Superior temporal gyrus (tissue), 1 donor: Measurements from ENCODE around the gene COPG1.

ENCODE experiments used
- DNase-seq: peaks from one replicate; pipeline ENCODE4 v3.0.0-alpha.2; 2016; ENCODE audit errors: extremely low spot score

The COPG1 gene

DNA sequence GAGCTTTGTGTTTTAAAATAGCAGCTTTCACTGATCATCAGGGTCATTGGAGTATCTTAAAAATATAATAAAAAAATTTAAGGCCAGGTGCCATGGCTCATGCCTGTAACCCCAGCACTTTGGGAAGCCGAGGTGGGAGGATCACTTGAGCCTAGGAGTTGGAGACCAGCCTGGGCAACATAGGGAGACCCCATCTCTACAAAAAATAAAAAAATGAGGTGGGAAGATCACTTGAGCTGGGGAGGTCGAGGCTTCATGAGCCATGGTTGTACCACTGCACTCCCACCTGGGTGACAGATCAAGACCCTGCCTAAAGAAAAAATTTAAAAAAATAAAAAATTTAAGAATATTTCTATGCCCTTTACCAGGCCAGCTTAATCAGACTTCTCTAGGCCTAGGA is 30.8 kb downstream of the COPG1 start:
- no peak for DNase-seq

DNA sequence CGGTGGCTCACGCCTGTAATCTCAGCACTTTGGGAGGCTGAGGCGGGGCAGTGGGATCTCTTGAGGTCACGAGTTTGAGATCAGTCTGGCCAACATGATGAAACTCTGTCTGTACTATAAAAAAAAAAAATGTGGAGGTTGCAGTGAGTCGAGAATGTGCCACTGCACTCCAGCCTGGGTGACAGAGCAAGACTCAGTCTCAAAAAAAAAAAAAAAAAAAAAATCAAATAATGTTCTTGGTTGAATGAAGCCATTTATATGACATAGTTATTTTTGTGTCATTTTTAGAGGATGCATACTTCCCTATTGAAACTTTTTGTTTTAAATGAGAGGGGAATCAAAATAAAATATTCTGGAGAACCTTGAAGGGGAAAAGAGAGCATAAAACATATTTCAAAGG is 32.3 kb downstream of the COPG1 start:
- DNase-seq: no peak

DNA sequence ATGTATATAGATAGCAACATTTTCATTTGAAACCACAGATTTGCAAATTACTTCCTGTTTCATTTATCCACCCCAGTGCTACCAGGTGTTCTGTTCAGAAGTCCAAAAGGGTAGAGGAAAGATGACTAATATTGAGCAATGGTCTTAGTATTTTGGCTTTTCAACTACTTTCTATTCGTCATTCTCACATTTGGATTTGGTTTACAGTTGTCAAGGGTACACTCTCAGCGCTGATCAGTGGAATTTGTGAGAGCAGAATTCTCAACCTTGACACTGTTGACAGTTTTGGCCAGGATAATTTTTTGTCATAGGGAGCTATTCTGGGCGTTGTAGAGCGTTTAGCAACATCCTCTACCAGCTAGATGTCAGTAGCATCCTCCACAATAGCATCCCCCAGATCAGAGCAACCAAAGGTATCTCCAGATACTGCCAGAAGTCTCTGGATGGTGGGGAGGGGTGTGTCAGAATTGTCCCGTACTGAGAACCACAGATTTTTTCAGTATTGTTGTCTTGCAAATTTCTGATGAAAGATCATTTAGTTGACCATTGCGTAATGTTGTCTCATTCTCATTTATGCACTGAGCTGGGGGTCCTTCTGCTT is 33.4 kb downstream of the COPG1 start:
- no peak for DNase-seq

DNA sequence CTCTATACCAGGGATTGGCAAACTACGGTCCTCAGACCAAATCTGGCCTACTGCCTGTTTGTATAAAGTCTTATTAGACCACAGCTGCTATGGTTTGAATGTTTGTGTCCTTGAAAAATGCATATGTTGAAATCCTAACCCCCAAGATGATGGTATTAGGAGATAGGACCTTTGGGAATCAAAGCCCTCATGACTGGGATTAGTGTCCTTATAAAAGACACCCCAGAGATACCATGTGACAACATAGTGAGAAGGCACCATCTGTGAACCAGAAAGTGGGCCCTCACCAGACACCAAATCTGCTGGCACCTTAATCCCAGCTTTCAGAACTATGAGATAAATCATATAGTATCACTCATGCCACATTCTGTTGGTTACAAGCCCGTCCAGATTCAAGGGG is 36.7 kb downstream of the COPG1 start:
- no peak for DNase-seq

DNA sequence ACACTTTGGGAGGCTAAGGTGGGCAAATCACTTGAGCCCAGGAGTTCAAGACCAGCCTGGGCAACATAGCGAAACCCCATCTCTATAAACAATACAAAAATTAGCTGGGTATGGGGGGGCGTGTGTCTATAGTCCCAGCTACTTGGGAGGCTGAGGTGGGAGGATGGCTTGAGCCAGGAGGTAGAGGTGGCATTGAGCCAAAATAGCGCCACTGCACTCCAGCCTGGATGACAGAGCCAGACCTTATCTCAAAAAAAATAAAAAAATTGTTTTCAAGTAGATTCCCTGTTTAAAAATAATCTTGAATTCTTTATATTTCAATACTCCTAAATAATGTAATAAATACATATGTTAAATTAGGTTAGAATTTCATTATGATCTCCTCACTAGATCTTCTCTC is 39.0 kb downstream of the COPG1 start:
- no peak for DNase-seq

DNA sequence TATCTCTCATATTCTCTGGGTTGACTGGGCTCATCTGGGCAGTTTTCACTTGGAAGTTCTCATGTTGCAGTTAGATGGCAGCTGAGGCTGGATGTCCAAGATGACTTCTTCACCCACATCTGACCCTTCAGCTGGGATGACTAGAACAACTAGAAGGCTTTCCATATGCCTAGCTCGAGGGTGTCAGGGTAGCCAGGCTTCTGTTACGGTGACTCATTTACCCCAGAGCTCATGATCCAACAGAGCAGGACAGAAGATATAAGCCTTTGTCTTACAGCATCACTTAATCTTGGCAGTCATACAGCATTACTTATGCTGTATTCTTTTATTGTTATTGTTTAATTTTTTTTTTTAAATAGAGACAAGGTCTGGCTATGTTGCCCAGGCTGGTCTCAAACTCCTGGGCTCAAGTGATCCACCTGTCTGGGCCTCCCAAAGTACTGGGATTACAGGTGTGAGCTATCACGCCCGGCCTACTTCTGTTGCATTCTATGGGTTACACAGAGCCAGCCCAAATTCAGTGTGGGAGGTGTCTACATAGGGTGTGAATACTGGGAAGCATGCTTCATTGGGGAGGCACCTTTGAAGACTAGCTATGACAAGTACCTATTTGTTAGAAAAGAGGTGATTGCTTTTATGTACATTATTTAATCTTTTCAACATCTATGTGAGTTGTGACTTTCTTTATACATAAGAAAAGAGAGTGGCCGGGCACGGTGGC is 40.0 kb downstream of the COPG1 start:
- DNase-seq: no peak

DNA sequence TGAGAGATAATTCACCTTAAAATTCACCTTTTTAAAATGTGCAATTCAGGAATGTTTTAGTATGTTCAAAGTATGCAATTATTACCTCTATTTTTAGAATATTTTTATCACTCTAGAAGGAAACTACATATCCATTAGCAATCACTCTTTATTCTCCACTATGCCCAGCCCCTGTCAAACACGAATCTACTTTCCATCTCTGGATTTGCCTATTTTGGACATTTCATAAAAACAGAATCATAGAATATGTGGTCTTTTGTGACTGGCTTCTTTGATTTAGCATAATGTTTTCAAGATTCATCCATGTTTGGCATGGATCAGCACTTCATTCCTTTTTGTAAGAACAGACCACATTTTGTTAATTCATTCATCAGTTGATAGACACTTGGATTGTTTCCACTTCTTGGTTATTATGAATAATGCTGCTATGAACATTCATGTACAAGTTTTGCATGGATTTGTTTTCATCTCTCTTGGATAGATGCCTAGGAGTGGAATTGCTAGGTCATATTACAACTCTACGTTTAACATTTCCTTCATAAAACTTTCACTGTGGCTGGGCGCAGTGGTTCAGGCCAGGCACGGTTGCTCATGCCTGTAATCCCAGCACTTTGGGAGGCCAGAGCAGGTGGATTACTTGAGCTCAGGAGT is 42.0 kb downstream of the COPG1 start:
- no peak for DNase-seq

DNA sequence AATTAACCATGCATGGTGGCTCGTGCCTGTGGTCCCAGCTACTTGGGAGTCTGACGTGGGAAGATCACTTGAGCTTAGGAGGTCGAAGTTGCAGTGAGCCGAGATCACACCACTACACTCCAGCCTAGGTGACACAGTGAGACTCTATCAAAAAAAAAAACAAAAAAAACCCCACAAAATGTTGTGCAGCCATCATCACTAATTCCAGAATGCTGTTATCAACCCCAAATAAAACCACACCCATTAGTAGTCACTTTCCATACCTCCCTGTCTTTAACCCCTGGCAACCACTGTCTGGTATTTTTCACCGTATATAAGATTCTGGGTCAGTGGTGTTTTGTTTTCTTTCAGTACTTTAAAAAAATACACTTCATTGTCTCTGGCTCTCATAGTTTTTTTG is 45.9 kb downstream of the COPG1 start:
- no peak for DNase-seq

DNA sequence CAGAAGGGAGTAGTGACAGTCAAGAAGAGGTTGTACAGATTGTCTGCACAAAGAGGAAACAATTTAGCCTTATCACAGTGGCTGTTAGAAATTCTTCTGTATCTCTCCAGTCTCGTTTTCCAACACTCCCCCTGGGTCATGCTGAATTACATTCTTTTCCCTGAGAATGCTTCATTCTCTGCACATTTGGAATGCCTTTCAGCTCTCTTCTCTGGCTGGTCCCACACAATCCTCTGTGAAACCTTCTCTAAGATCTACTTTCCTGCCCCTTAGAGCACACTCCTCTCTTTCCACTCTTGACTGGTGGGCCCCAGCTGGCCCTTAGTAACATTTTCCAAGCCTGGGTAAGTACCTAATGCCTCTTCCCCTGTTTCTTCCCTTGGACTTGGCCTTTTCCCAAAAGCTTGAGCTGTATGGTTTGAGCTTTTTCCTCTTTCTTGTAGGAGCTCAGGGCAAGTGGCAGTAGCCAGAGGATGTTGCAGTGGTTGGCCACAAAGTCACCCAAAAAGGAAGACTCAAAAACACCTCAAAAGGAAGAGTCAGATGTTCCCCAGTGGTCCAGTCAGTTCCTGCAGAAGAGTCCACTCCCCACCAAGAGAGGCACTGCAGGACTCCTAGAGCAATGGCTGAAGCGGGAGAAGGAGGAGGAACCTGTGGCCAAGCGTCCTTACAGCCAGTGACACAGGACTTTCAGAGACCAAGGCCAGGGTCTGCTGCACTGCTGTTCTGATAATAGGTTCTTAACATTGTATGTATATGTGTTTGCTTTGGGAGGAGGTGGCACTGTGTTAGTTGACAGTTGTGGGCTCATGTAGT is 54.9 kb downstream of the COPG1 start:
- DNase-seq: no peak

DNA sequence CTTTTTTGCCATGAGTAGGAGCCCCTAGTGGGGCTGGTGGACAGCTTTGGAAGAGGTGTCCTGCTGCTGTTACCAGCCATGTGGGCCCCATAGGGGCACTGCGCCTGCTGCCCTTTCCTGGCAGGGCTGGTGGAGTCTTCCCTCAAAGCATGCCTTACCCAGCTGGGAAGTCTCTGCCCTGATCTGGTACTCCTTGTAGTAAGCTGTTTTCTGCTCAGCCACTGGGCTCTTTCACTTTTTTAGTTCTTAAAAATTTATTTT is 55.5 kb downstream of the COPG1 start:
- no peak for DNase-seq

DNA sequence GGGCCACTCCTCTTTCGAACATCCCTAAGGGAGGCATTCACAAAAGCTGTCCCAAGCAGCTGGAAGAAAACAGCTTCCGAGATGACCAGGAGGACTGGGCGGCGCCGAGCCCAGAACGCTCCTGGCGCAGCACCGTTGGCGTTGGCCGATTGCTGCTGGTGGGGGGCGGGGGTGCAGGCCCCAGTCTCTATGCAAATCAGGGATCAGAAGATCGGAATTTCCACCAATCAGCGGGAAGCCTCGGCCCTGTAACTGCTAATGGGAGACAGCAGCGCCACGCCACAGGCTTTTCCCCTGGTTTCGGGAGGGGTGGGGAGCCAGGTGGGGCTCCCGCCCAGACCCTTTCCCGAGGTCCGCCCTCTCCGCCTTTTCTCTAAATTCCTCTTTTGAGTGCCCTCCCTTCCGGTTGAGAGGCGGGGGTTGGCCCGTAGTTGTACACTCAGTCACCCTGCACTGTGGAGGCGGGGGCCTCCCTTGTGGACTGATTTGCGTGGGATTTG is 56.2 kb downstream of the COPG1 start:
- no peak for DNase-seq

DNA sequence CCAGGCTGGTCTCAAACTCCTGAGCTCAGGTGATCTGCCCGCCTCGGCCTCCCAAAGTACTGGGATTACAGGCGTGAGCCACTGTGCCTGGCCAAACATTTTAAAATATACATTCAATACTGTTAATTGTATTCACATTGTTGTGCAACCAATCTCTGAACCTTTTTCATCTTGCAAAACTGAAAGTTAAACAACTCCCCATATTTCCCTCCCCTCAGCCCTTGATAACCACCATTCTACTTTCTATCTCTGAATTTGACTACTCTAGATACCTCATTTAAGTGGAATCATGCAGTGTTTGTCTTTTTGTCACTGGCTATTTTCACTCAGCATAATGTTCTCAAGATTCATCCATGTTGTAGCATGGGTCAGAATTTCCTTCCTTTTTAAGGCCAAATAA is 59.2 kb downstream of the COPG1 start:
- no peak for DNase-seq

DNA sequence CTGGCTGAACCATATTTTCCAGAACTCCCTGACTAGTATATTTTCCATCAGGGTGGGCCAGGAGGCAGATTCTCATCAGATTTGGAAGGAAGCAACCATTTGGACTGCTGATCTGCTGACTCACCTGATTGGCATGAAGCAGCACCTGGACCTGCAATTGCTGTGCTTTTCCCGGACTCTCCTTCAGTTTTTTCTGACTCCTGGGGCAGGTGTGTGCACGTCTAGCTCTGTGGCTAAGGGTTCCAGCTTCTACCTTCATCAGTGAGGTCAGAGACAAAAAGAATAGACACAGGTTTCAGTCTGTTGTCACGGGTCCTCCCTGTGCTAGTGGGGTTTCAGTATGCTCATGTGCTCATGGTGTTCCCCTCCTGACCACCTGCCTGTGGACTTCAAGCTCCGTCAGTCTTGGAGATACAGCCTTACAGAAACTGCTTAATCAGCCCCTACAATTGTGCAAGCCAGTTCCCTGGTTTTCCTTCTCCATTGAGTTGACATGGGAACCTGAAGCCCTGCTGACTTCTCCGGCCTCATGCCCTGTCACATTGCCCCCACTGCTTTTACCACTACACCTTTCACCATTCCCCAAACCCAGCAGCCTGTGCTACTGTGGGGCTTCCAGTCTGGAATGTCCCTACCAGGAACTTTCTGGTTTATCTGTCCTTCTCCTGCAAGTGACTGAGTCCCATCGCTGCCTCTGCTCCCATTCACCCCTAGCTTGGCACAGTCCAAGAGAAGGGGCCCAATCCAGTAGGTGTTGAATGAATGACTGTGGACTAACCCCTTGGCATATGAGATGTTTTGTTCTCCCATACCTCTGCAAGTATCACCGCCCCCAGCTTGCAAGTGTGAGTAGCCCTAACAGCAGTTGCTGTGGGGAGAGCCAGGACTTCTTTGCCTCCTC is 61.0 kb downstream of the COPG1 start:
- no peak for DNase-seq

DNA sequence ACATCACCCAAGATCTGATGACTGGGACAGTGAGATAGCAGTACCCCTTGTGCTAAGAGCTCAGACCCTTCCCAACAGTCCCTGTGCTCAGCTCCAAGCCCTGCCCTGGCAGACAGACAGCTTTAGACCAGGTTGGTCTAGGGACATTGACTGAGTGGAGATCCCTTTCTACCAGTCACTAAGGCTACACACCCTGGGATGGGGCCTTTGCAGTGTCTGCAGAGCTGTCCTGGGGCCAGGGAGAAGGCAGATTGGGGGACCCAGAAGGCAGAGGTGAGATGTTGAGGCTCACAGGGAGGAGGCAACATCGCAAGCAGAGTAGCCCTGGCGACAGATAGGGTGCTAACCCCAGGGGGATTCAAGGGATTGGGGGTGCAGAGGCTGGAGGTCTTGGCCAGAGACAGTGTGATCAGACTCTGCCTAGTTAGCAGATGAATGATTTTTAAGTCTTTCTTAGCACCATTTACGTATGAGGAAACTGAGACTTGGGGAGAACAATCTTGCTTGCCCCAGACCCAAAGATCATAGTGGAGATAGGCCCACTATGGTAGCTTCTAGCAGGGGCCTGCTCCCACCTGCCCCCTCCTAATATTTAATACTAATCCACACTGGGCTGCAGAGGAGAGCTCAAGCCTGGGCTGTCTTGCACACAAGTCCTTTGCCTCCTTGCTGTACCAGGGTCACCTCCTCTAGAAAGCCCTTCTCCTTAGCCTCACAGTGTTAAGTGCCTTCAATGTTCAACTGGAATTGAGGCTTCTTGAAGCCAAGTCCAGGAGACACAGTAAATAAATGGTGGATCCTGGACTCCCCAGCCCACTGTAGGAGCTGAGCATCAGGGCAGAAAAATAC is 61.9 kb downstream of the COPG1 start:
- no peak for DNase-seq

DNA sequence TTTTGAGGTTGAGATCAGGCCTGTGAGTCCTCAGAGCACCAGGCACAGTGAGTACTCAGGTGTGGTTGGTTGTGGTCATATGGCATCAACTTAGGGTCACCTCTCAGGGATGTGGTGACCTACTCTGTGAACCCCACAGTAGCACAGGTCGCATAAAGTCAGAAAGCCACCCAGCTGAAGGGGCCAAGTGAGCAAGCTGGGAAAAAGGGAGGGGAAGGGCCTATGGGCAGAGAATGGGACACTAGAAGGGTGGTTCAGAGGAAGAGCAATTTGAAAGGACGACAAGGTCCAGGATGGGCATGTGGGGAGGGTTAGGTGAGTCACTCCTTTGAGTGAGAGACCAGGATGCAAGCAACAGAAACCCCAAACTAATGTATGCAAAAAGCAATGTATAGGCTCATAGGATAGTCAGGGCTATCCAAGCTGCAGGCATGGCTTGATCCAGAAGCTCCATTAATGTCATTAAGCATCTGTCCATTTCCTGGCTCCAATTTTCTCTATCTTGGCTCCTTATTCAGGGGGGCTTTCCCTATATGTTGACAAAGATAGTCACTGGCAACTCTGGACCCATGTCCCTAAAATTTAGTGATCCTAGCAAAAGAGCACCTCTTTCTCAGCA is 62.7 kb downstream of the COPG1 start:
- DNase-seq: no peak

DNA sequence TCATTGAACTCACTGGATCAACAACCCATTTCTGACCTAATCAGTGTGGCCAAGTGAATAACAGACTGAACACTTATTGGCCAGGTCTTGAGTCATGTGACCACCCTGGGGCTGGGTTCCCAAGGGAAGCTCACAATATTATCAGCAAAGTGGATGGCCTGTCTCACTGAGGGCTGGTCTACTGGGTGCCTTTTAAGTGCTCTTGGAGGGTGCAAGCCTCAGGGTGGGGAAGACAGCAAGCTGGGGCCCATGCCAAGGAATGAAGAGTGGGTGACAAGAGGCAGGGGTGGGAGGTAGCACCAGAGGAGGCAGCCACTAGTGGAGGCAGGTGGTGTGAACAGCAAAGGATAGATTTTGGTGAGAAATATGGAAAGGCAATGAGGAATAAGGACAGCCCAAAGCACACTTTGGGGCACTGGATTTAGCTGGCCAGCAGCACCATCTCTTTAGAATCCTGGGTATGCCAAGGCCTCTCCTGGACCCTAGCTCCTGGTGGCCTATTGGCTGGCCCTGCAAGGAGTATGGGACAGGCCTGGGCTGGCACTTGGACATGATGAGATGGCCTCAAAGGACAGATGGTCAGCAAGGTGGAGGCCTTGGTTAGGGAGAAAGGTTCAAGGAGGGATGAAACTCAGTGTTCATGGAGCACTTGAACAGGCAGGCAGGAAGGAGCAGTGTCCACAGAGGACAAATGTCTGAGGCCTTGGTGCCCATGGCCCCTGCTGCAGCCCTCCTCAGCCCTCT is 63.4 kb downstream of the COPG1 start:
- no peak for DNase-seq

DNA sequence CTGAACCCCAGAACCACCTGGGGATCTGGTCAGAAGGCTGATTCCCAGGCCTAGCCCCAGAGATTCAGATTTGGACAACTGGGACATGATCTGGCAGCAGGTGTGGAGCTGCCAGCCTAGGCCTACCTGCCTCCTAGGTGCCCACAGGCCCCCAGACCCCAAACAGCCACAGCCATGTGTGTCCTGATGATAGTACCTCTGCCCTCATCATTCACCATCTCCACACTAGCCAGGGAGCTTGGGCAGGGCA is 63.9 kb downstream of the COPG1 start:
- no peak for DNase-seq

DNA sequence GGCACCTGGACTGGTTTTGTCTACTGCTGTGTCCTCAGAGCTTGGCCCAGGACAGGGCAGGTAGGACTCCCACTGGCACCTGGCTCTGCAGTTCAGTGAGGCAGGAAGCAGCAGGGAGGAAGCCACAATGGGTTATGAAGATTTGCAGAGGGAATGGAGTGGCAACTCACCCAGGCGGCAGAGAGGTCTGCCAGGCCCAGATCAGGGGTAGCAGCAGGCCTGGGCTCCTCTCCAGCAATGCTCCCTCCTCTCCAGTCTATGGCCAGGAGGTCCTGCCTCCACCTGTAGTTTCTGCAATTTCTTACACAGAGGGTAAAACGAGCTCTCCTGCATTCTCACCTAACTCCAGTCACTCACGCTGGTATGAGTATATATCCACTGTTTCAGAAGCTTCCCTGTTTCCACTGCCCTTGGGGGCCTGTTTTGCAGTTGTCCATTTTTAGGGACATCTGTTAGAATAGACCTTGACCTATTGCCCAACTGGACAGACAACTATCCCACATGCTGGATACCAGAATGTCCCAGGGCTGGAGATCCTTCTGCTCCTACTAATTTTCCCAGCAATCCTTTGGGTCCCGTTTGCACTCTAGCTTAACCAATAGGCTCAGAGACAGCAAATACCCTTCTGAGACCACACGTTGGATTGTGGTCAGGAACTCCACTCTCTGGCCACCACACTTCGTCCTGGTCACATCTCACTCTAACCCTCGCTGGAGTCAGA is 64.4 kb downstream of the COPG1 start:
- no peak for DNase-seq
